GM21526 (cell line): ENCODE results near the gene LTA4H.

Experiments used
- ATAC-seq: cut with Tn5 transposase; IDR thresholded peaks from one replicate; pipeline ENCODE4 v1.9.1; 2021; ENCODE audit warnings: moderate library complexity; ENCODE audit not compliant: unreplicated experiment, low FRiP score

Gene LTA4H

GRCh38 chr12:96036765-96037455 lies 1.5 kb upstream of the LTA4H start:
- ATAC-seq, result no peak

DNA sequence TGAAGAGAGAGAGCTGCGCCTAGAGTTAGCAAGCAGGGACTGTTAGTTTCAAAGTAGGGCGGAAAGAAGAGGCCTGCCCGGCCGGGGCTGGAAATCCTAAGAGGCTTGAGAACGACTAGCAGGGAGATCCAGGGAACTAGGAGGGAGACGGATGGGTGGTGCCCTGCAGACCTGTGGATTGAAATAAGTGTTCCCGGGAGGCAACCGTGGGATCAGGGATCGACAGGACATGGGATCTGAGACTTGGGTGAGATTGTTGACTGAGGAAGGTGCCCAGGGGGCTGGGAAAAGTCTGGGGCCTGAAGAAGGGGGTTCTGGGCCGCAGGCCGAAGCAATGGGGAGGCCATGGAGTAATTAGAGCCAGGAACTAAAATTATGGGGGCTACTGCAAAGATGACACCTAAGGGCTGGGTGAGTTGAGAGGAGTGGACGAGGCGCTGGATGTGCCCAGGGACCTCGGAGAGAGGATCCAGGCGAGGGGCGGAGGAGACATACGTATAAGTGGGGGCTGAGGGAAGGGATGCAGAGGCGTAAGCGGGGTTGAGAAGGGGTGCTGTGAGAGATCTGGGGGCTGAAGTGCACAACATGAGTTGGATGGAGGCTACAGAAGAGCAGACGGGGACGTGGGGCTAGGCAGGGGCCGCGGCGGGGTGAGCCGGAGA lies 635 bp downstream of the LTA4H start:
- ATAC-seq, result peak; percentile 18

GRCh38 chr12:96033549-96034389 lies 1.6 kb downstream of the LTA4H start:
- ATAC-seq, result no peak

GRCh38 chr12:96029826-96030225 lies 5.6 kb downstream of the LTA4H start:
- no peak for ATAC-seq

- ATAC-seq, result no peak
Measured at GRCh38 chr12:96028538-96028937, 6.8 kb downstream of the LTA4H start.

DNA sequence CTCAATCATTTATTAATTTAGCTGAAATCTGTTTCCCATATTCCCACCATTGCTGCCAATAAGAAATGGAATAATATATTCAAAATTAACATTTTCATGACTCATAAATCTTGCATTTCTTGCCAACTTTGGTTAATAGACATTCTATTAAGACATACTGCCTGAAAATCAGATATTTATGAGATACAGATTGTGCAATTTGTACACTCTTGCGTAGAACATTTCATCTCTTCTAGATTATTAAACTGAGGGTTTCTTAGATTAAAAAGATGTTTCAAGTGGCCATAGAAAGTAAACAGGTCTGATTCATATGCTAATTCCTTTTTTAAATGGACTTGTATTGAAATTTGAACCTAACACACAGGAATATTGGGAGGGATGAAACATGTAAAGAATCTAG lies 9.1 kb downstream of the LTA4H start:
- ATAC-seq, result no peak

DNA sequence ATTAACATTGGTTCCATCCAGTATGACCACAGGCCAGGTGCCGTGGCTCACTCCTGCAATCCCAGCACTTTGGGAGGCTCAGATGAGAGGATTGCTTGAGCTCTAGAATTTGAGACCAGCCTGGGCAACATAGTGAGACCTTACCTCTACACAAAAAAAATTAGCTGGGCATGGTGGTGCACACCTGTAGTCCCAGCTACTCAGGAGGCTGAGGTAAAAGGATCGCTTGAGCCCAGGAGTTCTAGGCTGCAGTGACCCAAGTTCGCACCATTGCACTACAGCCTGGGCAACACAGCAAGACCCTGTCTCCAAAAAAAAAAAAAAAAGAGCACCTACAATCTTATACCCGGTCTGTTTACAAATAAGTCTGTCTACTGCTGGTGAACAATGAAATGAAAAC lies 9.9 kb downstream of the LTA4H start:
- no peak for ATAC-seq

DNA sequence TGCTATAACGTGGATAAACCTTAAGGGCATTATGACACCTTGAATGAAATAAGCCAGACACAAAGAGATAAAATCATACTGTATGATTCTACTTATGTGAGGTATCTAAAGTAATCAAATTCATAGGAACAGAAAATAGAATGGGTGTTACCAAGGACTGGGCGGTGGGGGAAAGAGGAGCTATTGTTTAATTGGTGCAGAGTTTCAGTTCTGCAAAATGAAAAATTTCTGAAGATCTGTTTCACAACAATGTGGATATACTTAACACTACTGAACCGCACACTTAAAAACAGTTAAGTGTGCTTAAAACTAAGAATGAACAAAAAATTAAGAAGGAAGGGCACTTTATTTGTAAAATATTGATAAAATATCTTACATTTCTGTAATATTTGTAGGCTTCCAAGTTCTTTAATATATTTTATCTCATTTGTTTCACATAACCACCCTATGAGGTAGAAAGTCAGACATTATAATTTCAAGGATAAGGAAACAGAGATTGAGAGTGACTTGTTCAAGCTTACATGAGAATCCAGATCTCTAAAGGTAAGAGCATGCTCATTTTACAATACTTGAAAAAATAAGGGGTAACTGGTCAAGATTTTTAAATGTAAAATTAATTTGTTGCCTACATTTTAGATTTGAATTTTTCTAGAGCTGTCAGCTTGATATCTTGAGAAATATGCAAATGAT lies 14.9 kb downstream of the LTA4H start:
- peak; percentile 96 for ATAC-seq

- no peak for ATAC-seq
Measured at GRCh38 chr12:96015672-96016071, 19.7 kb downstream of the LTA4H start.

DNA sequence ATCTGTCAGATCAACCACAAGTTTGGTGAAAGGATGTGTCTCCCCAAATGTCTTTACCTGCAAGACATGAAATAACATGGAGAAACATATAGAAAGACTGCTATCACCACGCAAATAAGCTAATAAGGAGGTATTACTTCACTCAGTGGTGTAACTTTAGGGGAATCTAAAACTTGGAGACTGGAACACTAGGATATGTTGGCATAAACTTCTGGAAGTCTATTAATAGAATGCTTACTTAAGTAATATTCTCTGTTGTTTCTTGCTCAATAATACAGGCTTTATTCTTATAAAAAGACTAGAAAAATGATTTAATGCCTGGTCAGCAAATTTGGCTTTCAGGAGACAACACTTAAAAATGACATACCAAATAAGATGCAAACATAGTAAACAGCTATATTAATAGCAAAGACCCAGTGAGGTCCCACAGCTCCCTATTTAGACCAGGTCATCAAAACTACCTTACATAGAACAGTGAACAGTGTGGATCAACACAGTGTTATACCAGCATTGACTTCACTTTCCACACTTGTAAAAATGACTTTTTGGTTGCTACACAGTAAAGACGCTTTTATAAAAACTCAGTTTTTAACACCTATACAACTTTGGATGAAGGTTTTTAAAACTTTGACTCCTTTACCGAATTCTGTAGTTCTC lies 20.3 kb downstream of the LTA4H start:
- ATAC-seq, result no peak

DNA sequence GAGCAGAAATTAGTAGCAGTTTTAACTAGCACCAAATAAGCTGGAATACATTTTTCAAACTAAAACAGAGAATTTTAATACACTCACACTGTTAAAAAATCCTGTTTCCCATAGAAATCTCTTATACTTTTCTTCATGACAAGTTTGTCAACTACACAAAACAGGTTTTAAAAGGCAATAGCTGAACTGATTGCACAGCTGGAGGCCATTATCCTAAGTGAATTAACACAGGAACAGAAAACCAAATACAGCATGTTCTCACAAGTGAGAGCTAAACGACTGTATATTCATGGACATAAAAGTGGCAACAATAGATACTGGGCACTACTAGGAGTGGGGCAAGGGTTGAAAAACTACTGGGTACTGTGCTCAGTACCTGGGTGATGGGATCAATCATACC lies 27.7 kb downstream of the LTA4H start:
- no peak for ATAC-seq

DNA sequence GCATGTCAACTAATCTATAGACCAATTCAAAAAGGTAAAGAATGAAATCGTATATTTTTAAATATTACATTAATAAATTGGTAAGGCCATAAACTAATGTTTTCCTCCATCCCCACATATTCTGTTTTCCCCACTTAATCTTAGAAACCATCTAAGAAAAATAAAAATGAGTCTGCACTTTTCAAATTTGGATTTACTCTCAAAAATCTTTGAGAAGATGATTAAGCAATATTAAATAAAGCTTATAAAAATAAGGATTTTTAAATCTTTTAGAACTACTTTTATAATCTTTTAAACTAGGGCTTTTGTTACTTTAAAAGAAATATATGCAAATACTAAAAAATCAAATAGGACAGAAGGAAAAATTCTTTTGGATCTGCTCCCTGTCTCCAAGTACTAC lies 28.7 kb downstream of the LTA4H start:
- ATAC-seq, result no peak

DNA sequence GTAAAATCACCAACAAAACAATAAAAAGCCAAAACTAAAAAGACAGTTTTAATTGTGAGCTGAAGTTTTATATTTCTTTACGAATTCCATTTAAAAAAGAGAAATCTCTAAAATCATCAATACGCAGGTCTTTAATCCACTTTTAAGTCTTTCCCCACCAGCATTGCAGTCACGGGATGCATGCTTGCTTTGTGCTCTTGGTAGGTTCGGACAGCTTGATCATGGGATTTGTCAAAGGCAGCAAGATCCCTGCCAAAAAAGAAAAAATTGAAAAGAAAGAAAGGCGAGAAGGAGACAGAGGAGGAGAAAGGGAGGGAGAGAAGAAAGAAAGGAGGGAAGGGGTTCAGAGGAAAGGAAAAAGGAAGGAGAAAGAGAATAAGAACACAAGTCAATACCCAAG lies 34.5 kb downstream of the LTA4H start:
- ATAC-seq, result no peak

DNA sequence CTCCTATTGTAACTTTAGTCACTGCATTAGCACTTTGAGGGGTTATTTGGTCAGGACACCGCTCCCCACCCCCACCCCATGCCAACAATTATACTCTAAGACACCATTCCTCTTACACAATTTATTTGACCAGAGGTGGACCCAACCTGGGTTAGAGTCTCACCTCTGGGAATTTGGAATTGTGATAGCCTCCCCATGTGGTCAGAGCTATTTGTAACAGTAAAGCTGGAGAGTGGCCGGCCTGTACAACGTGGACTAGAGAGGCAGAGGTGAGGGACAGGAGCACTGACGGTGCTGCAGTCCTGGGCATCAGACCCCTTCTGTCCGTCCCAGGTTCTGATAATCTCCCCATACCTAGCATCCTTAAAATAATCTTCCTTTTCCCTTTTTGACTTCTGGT lies 35.9 kb downstream of the LTA4H start:
- ATAC-seq, result no peak

DNA sequence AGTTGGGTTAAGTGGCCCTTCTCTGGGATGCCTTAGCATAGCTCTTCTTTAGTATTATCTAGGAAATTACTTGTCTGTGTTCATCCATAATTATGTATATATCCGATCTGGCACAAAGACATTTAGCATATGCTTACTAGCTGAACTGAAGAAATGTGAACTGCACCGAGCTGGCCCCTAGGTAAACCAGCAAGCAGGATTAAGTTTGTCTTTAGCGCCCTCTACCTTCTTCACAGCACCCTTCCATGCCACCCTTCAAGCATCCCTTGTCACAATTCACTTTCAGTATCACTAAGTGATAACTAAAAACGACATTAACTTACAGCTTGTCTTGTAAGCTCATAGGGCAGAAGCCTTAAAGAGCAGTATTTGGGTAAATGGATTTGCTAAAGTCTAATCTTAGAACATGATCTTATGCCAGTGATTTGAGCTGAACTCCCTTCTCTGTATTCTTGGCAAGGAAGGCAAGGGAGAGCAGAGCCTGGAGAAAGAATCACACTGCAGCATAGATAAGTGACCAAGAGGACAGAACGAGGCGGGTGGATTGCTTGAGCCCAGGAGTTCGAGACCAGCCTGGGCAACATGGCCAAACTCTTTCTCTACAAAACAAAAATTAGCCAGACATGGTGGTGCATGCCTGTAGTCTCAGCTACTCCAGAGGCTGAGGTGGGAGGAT lies 36.6 kb downstream of the LTA4H start:
- ATAC-seq, result peak; percentile 95

- no peak for ATAC-seq
Measured at GRCh38 chr12:95997911-95998510, 37.4 kb downstream of the LTA4H start.

GRCh38 chr12:95997276-95997675 lies 38.1 kb downstream of the LTA4H start:
- ATAC-seq, result no peak

- ATAC-seq, result no peak
Measured at GRCh38 chr12:95996034-95996658, 39.2 kb downstream of the LTA4H start, which contains the start of gene HAL. Gene HAL (minus strand): TSS chr12:95996344. CDS start chr12:95995910, 434 bp downstream.
